Measurements from ENCODE around the gene PTRH1.
A peak's percentile ranks its signal among the peaks of the same experiment; 100 is the strongest.

The PTRH1 gene

GRCh38 chr9:127741831-127742434 lies 26.5 kb upstream of the PTRH1 start:
- DNase-seq (ENCODE audit: low read depth in 2 of 2), result no peak

GRCh38 chr9:127739614-127740330 lies 24.3 kb upstream of the PTRH1 start:
- DNase-seq (ENCODE audit: low read depth in 2 of 2), result no peak

GRCh38 chr9:127738666-127739065 lies 23.2 kb upstream of the PTRH1 start:
- no peak for DNase-seq (ENCODE audit: low read depth in 2 of 2)

GRCh38 chr9:127735530-127736185 lies 20.2 kb upstream of the PTRH1 start:
- DNase-seq (ENCODE audit: low read depth in 2 of 2), result no peak

GRCh38 chr9:127734747-127735529 lies 19.5 kb upstream of the PTRH1 start, which contains the start of gene TOR2A:
TSS of gene TOR2A (minus strand) at chr9:127735294. CDS start at chr9:127735270, 24 bp downstream.
- peak; percentile 97 to 98 for DNase-seq (ENCODE audit: low read depth in 2 of 2)

- DNase-seq (ENCODE audit: low read depth in 2 of 2), result no peak
Measured at GRCh38 chr9:127734247-127734746, 18.8 kb upstream of the PTRH1 start.

- DNase-seq (ENCODE audit: low read depth in 2 of 2), result no peak
Measured at GRCh38 chr9:127733614-127734013, 18.2 kb upstream of the PTRH1 start.

- no peak for DNase-seq (ENCODE audit: low read depth in 2 of 2)
Measured at GRCh38 chr9:127732444-127732843, 17.0 kb upstream of the PTRH1 start.

GRCh38 chr9:127731938-127732337 lies 16.5 kb upstream of the PTRH1 start:
- no peak for DNase-seq (ENCODE audit: low read depth in 2 of 2)

- no peak for DNase-seq (ENCODE audit: low read depth in 2 of 2)
Measured at GRCh38 chr9:127730799-127731410, 15.4 kb upstream of the PTRH1 start.

- DNase-seq (ENCODE audit: low read depth in 2 of 2), result no peak
Measured at GRCh38 chr9:127730262-127730661, 14.8 kb upstream of the PTRH1 start.

- no peak for DNase-seq (ENCODE audit: low read depth in 2 of 2)
Measured at GRCh38 chr9:127729522-127730256, 14.2 kb upstream of the PTRH1 start.

- DNase-seq (ENCODE audit: low read depth in 2 of 2), result no peak
Measured at GRCh38 chr9:127728808-127729207, 13.3 kb upstream of the PTRH1 start.

- no peak for DNase-seq (ENCODE audit: low read depth in 2 of 2)
Measured at GRCh38 chr9:127726871-127727270, 11.4 kb upstream of the PTRH1 start.

- DNase-seq (ENCODE audit: low read depth in 2 of 2), result no peak
Measured at GRCh38 chr9:127724012-127724411, 8.5 kb upstream of the PTRH1 start.

- no peak for DNase-seq (ENCODE audit: low read depth in 2 of 2)
Measured at GRCh38 chr9:127723444-127723843, 8.0 kb upstream of the PTRH1 start.

- DNase-seq (ENCODE audit: low read depth in 2 of 2), result no peak
Measured at GRCh38 chr9:127723013-127723412, 7.5 kb upstream of the PTRH1 start.

- no peak for DNase-seq (ENCODE audit: low read depth in 2 of 2)
Measured at GRCh38 chr9:127722055-127722745, 6.7 kb upstream of the PTRH1 start.

- DNase-seq (ENCODE audit: low read depth in 2 of 2), result no peak
Measured at GRCh38 chr9:127721391-127721821, 5.9 kb upstream of the PTRH1 start.

- DNase-seq (ENCODE audit: low read depth in 2 of 2), result no peak
Measured at GRCh38 chr9:127720865-127721227, 5.4 kb upstream of the PTRH1 start.
